Chondrocyte (in vitro differentiated cells): ENCODE results near the gene SUSD4. TPM values are rescaled to one million over a fixed set of nuclear protein-coding genes. Genes with fewer than 3 reads are reported as not detected.

Source experiments
- DNase-seq: peaks from one replicate; pipeline ENCODE4 v3.0.0; 2021; ENCODE audit warnings: mixed read lengths, low spot score
- H3K27ac Mint-ChIP-seq: one replicate; pipeline ENCODE4 v1.8.0; 2021; ENCODE audit warnings: mild to moderate bottlenecking, moderate library complexity, mixed read lengths; ENCODE audit not compliant: unreplicated experiment
- H3K27me3 Mint-ChIP-seq: 2 replicates; pipeline ENCODE4 v1.8.0; 2021; ENCODE audit warnings: low read depth, mixed read lengths
- H3K36me3 Mint-ChIP-seq: 2 replicates; pipeline ENCODE4 v1.8.0; 2021; ENCODE audit warnings: low read depth, mixed read lengths
- H3K4me1 Mint-ChIP-seq: 2 replicates; pipeline ENCODE4 v1.8.0; 2021; ENCODE audit warnings: low read depth, mild to moderate bottlenecking, mixed read lengths
- H3K4me3 Mint-ChIP-seq: one replicate; pipeline ENCODE4 v1.8.0; 2021; ENCODE audit warnings: mild to moderate bottlenecking, moderate library complexity, mixed read lengths; ENCODE audit not compliant: unreplicated experiment
- H3K9me3 Mint-ChIP-seq: 2 replicates; pipeline ENCODE4 v1.8.0; 2021; ENCODE audit warnings: low read depth, mixed read lengths
- CTCF ChIP-seq: fragments of 200-600 bp; sonication (generic); IDR thresholded peaks from 2 replicates; pipeline ENCODE4 v1.5.0; 2021; ENCODE audit warnings: antibody characterized with exemption, mild to moderate bottlenecking, moderate library complexity
- total RNA-seq: library from RNA; stranded (reverse); gene quantifications from 3 replicates; pipeline ENCODE4 v1.2.1, GENCODE V29; 2021

Gene SUSD4
- total RNA-seq, 1 donor from 2014 or later, result 0.42 TPM

GRCh38 chr1:223225481-223225880 is 138.5 kb downstream of the SUSD4 start:
- Mint-ChIP-seq H3K27me3 (peaks cover 11% of the 10 kb centered on the region), H3K4me3 (no peak overlapping the region), H3K36me3 (peaks cover 2% of the 10 kb centered on the region), H3K27ac (no peak overlapping the region), H3K4me1 (peaks cover 8% of the 10 kb centered on the region), H3K9me3 (no peaks in the 10 kb centered on the region)
- no peak for DNase-seq
- no peak for TF ChIP-seq CTCF

GRCh38 chr1:223225061-223225460 is 138.9 kb downstream of the SUSD4 start:
- no peak overlapping the region for H3K27ac Mint-ChIP-seq
- no peak overlapping the region for H3K4me3 Mint-ChIP-seq
- H3K9me3 Mint-ChIP-seq, result no peaks in the 10 kb centered on the region
- DNase-seq, result no peak
- TF ChIP-seq CTCF, result no peak
- peaks cover 2% of the 10 kb centered on the region for H3K36me3 Mint-ChIP-seq
- peaks cover 11% of the 10 kb centered on the region for H3K27me3 Mint-ChIP-seq
- peaks cover 4% of the 10 kb centered on the region for H3K4me1 Mint-ChIP-seq

GRCh38 chr1:223224465-223224864 is 139.5 kb downstream of the SUSD4 start:
- DNase-seq, result no peak
- no peak for TF ChIP-seq CTCF
- Mint-ChIP-seq H3K36me3 (peaks cover 2% of the 10 kb centered on the region), H3K4me3 (no peak overlapping the region), H3K9me3 (no peaks in the 10 kb centered on the region), H3K4me1 (no peaks in the 10 kb centered on the region), H3K27ac (no peak overlapping the region), H3K27me3 (peaks cover 11% of the 10 kb centered on the region)

- H3K27ac Mint-ChIP-seq, result no peak overlapping the region
- no peak for TF ChIP-seq CTCF
- peaks cover 6% of the 10 kb centered on the region for H3K9me3 Mint-ChIP-seq
- no peaks in the 10 kb centered on the region for H3K4me1 Mint-ChIP-seq
- peaks cover 5% of the 10 kb centered on the region for H3K36me3 Mint-ChIP-seq
- no peak overlapping the region for H3K4me3 Mint-ChIP-seq
- no peak for DNase-seq
- peaks cover 11% of the 10 kb centered on the region for H3K27me3 Mint-ChIP-seq
These were observed 140.6 kb downstream of the SUSD4 start for GRCh38 chr1:223223091-223223995.

- Mint-ChIP-seq H3K4me3 (no peak overlapping the region), H3K9me3 (peaks cover 12% of the 10 kb centered on the region), H3K27me3 (peaks cover 9% of the 10 kb centered on the region), H3K4me1 (no peaks in the 10 kb centered on the region), H3K36me3 (peaks cover 7% of the 10 kb centered on the region), H3K27ac (no peak overlapping the region)
- no peak for TF ChIP-seq CTCF
- no peak for DNase-seq
These were observed 141.6 kb downstream of the SUSD4 start for GRCh38 chr1:223222377-223222776.
